GM13977 (cell line): Measurements from ENCODE around the gene LPP.

Experiments used
- DNase-seq: peaks from one replicate; pipeline ENCODE4 v3.0.0; 2012; ENCODE audit warnings: low spot score
- in situ Hi-C: fragments of 300-500 bp; cut with MboI; formaldehyde crosslinking; loops from one replicate; pipeline ENCODE4 v1.12.0; 2022; ENCODE audit warnings: low sequenced_read_pairs, low pct_unique_long_range_greater_than_20kb, mixed read lengths, inconsistent platforms; ENCODE audit not compliant: unreplicated experiment
- TF ChIP-seq, protein P1 (sequence below): IDR thresholded peaks from 2 replicates; pipeline ENCODE4 v1.5.1; 2012; ENCODE audit warnings: mild to moderate bottlenecking, control low read depth; ENCODE audit not compliant: insufficient read depth; ENCODE audit errors: extremely low read depth, missing control alignments

LPP gene

DNA sequence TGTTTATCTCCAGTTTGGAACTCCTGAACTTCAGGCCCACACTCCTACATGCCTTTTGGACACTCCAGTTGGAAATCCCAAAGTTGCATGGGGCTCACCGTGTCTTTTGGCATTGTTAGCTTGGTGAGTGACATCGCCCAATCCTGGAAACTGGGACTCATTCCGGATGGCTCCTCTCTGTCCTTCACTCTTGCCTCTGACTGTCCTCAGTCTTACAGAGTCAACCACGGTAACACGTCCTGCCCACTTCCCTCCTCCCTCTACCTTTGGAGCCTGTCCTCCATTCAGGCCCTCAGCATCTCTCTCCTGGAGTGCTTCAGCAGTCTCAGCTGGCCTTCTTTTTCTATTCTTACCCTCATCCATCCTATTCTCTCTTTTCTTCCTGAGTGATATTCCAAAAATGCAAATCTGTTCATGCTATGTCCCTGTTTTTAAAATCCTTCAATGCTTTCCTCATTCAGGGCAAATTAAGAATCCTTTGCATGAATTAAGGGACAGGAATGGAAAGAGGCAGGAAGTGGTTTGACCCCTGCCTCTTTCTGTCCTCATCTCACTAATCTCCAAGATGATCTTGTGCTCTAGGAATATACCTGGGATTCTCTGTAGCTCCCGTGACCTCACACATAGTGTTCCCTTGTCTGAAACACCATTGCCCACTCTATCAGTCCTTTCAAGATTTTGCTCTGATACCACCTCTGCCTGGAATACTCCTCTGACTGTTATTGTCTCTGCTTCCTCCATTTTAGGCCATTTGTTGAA is 42.5 kb downstream of the LPP start:
- no peak for DNase-seq
- TF ChIP-seq, protein P1, sequence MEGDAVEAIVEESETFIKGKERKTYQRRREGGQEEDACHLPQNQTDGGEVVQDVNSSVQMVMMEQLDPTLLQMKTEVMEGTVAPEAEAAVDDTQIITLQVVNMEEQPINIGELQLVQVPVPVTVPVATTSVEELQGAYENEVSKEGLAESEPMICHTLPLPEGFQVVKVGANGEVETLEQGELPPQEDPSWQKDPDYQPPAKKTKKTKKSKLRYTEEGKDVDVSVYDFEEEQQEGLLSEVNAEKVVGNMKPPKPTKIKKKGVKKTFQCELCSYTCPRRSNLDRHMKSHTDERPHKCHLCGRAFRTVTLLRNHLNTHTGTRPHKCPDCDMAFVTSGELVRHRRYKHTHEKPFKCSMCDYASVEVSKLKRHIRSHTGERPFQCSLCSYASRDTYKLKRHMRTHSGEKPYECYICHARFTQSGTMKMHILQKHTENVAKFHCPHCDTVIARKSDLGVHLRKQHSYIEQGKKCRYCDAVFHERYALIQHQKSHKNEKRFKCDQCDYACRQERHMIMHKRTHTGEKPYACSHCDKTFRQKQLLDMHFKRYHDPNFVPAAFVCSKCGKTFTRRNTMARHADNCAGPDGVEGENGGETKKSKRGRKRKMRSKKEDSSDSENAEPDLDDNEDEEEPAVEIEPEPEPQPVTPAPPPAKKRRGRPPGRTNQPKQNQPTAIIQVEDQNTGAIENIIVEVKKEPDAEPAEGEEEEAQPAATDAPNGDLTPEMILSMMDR = no peak
- in situ Hi-C loops = no loop called here

DNA sequence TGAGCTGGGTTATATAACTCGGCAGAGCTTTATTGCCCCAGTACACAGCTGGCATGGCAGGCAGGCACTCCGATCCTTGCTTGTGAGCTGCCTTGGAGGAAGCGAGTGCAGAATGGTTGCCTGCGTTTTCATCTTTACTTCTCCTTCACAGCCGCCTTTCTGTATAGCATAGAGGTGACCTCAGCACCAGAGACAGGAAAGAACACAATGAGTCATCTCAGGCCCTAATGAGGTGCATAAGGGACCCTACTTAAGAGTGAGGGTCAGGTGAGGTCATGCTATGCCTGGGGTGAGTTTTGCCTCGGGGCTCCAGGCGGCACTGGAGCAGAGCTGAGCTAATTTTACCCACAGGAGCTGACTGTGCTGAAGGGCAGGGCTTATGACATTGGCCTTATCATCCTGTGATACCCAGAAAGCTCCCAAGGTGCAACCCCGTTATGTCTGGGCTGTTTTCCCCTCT is 43.5 kb downstream of the LPP start:
- DNase-seq = peak; percentile 37

DNA sequence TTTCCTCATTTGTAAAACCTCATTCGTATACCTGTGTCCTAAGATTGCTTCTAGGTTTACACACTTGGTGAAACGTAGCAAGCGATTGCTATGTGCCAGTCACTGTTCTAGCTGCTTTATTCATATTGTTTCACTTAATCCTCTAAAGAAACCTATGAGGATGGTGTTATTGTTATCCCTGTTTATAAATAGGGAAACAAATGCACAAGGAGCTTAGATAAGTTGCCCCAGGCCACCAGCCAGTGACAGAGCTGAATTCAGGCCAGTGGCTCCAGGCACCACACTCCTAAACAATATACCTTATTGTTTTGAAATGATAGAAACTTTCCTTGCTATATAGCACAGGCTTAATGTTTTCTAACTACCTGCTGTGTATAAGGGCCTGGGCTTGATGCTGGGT is 44.0 kb downstream of the LPP start:
- in situ Hi-C loops = no loop called here
- TF ChIP-seq, protein P1 = no peak
- no peak for DNase-seq

More for the DNA sequence above, 43.5 kb downstream of the LPP start:
- in situ Hi-C loops = no loop called here
- TF ChIP-seq, protein P1 = no peak

DNA sequence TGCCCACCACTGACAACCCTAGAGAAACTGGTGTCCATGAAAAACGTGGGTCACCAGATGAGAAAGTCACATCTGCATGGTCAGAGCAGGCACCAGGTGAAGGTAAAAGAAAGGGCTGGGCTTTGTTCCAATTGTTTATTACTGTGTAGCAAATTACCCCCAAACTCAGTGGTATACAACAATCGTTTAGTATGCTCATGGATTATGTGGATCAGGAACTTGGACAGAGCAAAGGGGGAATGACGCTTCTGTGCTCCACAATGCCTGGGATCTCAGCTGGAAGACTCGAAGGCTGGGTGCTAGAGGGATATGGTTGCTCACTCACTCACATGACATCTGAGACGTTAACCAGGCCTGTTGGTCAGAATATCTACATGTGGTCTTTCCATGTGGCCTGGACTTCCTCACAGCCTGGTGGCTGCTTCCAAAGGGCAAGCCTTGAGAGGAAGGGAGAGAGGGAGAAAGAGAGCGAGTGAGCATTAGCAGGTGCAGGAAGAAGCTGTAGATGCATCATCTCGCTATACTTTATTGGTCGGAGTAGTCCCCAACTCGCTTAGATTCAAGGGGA is 44.9 kb downstream of the LPP start:
- in situ Hi-C loops = no loop called here
- TF ChIP-seq, protein P1 = no peak
- no peak for DNase-seq

DNA sequence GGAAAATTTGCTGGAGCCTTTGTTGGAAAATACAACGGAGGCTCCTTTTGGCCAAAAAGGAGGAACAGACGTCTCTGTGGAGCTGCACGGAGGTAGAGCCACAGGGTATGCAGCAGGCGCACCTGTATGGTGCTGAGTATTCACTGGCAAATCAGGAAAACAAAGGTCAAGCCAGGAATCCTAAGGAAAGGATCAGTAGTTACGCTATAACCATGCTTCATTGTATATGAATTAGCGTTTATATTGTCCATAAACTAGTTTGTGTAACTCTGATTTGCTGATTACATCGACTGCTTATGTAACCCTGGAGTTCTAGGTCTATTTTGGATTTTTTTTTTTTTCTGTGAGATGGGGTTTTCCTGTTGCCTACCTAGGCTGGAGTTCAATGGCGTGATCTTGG is 45.4 kb downstream of the LPP start:
- in situ Hi-C loops = no loop called here
- TF ChIP-seq, protein P1 = no peak
- no peak for DNase-seq

DNA sequence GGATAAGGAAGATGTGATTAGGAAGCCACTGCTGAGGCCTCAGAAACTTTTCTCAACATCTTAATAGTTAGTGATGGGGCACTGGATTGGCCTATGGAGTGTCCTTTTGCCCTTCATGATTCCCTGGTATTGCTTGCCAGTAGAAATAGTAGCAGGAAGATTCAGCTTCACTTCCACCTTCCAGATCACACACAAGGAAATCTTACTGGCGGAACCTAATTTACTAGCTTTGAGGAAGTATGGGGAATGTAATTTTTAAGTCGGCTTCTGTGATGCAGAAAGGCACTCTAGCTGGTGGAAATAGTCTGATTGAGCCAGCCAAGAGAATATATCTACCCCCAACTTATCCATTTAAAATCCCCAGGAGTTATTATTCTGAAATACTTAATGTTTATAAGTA is 46.5 kb downstream of the LPP start:
- in situ Hi-C loops = no loop called here
- TF ChIP-seq, protein P1 = no peak

More for the DNA sequence above, 46.5 kb downstream of the LPP start:
- no peak for DNase-seq
